Panc1 (cell line): Measurements from ENCODE around the gene TTLL11. TPM values are rescaled to one million over a fixed set of nuclear protein-coding genes. Genes with fewer than 3 reads are reported as not detected.
A peak's percentile ranks its signal among the peaks of the same experiment; 100 is the strongest.

Experiments
- ATAC-seq: fragments of 200-7000 bp; cut with Tn5 transposase; 2 replicates; pipeline ENCODE4 v1.9.1; 2020; ENCODE audit warnings: mild to moderate bottlenecking, moderate library complexity
- BruUV-seq: library from RNA; stranded (reverse); fragments of 400-500 nt; replicated peaks from 2 replicates; lab custom pipeline; 2021; lab: Mats Ljungman, UMichigan
- CTCF ChIA-PET: fragments of 300-600 bp; sonication (Branson Sonifier 250); formaldehyde crosslinking; loops from one replicate; lab custom pipeline; 2022; ENCODE audit warnings: antibody characterized with exemption; lab: Charles Lee
- POLR2A ChIA-PET: fragments of 300-600 bp; sonication (Branson Sonifier 250); formaldehyde crosslinking; loops from one replicate; lab custom pipeline; 2022; ENCODE audit warnings: antibody characterized with exemption; lab: Charles Lee
- DNase-seq: peaks from one replicate; pipeline ENCODE4 v3.0.0-alpha.2; 2010; ENCODE audit warnings: low read depth, low spot score
- H3K27ac ChIP-seq: 2 replicates; pipeline ENCODE4 v1.5.1; 2011; ENCODE audit warnings: mild to moderate bottlenecking, low read length, inconsistent platforms
- H3K27me3 ChIP-seq: fragments of 200-500 bp; sonication (Bioruptor generic); 2 replicates; pipeline ENCODE4 v1.6.0; 2014; ENCODE audit warnings: low read length, inconsistent platforms; ENCODE audit not compliant: control insufficient read depth, insufficient read depth
- H3K36me3 ChIP-seq: fragments of 200-500 bp; sonication (Bioruptor generic); 2 replicates; pipeline ENCODE4 v1.5.1; 2014; ENCODE audit warnings: inconsistent platforms, mild to moderate bottlenecking, low read length, moderate library complexity; ENCODE audit not compliant: control insufficient read depth, insufficient read depth
- H3K4me1 ChIP-seq: 2 replicates; pipeline ENCODE4 v1.5.1; 2011; ENCODE audit warnings: inconsistent platforms, mild to moderate bottlenecking, low read length, moderate library complexity; ENCODE audit not compliant: control insufficient read depth, insufficient read depth
- H3K4me3 ChIP-seq, 2 experiments: 2 replicates each; pipeline ENCODE4 v1.5.1; 2011 to 2012; ENCODE audit warnings: low read depth in 2 of 2, low read length in 2 of 2, mild to moderate bottlenecking in 2 of 2, inconsistent platforms in 1 of 2, moderate library complexity in 1 of 2
- H3K9me3 ChIP-seq: fragments of 200-500 bp; sonication (Bioruptor generic); 2 replicates; pipeline ENCODE4 v1.5.1; 2014; ENCODE audit warnings: low read depth, mild to moderate bottlenecking, inconsistent platforms, low read length, moderate library complexity; ENCODE audit not compliant: control insufficient read depth, insufficient read depth
- POLR2AphosphoS5 ChIP-seq: IDR thresholded peaks from 2 replicates; pipeline ENCODE4 v1.6.1; 2012; ENCODE audit warnings: mild to moderate bottlenecking, low read depth, low read length, moderate library complexity
- SIN3A ChIP-seq: IDR thresholded peaks from 2 replicates; pipeline ENCODE4 v1.6.1; 2012; ENCODE audit warnings: low read depth, mild to moderate bottlenecking, low read length, moderate library complexity, borderline replicate concordance; ENCODE audit not compliant: insufficient read depth
- TCF7L2 ChIP-seq: IDR thresholded peaks from 2 replicates; pipeline ENCODE4 v1.6.1; 2011; ENCODE audit warnings: mild to moderate bottlenecking, low read depth, low read length, inconsistent platforms
- in situ Hi-C: cut with HindIII; loops from 2 replicates; pipeline ENCODE4 v1.10.0; 2016; ENCODE audit warnings: low sequenced_read_pairs, low pct_unique_long_range_greater_than_20kb
- intact Hi-C: fragments of 100-400 bp; cut with micrococcal nuclease; formaldehyde crosslinking; loops from one replicate; pipeline ENCODE4 v1.10.0; 2022; ENCODE audit not compliant: unreplicated experiment
- total RNA-seq: library from RNA; stranded (reverse); gene quantifications from one replicate; pipeline ENCODE4 v1.2.1, GENCODE V29; 2021; ENCODE audit not compliant: unreplicated experiment
- TF ChIP-seq, protein P1 (sequence below): fragments of 450-650 bp; IDR thresholded peaks from 2 replicates; pipeline ENCODE4 v1.5.1; 2017; ENCODE audit warnings: mild to moderate bottlenecking
- TF ChIP-seq, protein P2 (sequence below), 2 experiments: IDR thresholded peaks; 2 replicates each; pipeline ENCODE4 v1.6.1; 2011 to 2012; ENCODE audit warnings: low read depth in 2 of 2, control low read depth in 1 of 2, low read length in 1 of 2, mild to moderate bottlenecking in 1 of 2, moderate library complexity in 1 of 2; ENCODE audit not compliant: insufficient read depth in 1 of 2

TTLL11 gene
- total RNA-seq, 1 experiment from 2014 or later, result 1.1 TPM

DNA sequence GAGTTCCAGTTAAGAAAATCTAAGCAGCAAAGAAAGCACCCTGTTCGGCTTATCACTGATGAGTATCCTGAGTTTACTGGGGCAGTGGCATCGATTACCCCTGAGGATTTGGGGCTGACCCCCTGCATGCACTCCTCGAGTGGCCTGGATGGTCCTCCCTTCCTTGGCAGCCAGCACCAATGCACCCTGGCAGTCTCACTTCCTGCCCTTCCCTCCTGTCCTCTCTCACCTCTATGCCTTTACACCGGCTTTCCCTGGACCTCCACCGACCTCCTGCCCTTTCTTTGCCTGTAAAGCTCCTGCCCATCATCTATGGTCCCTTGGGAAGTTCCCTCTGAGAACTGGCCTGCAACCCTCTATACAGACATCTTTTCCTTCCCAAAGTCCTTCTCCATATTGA lies 97.1 kb downstream of the TTLL11 start:
- H3K9me3 ChIP-seq, result no peaks in the 10 kb centered on the region
- ChIA-PET POLR2A (no interaction called here), CTCF (interaction anchor here (0.5 to 1.5 kb wide), 2 partner anchors 448 to 450 kb away, joined by 3 to 4 read pairs; no protein-coding TSS in a partner anchor)
- H3K27ac ChIP-seq, result no peak overlapping the region
- TF ChIP-seq, protein P1, sequence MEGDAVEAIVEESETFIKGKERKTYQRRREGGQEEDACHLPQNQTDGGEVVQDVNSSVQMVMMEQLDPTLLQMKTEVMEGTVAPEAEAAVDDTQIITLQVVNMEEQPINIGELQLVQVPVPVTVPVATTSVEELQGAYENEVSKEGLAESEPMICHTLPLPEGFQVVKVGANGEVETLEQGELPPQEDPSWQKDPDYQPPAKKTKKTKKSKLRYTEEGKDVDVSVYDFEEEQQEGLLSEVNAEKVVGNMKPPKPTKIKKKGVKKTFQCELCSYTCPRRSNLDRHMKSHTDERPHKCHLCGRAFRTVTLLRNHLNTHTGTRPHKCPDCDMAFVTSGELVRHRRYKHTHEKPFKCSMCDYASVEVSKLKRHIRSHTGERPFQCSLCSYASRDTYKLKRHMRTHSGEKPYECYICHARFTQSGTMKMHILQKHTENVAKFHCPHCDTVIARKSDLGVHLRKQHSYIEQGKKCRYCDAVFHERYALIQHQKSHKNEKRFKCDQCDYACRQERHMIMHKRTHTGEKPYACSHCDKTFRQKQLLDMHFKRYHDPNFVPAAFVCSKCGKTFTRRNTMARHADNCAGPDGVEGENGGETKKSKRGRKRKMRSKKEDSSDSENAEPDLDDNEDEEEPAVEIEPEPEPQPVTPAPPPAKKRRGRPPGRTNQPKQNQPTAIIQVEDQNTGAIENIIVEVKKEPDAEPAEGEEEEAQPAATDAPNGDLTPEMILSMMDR, result no peak
- TF ChIP-seq TCF7L2 (no peak), POLR2AphosphoS5 (no peak)
- ATAC-seq (no peak), DNase-seq (no peak)
- BruUV-seq, result no TSS peak
- H3K4me1 ChIP-seq, result no peaks in the 10 kb centered on the region
- no peak overlapping the region for H3K4me3 ChIP-seq
- no peaks in the 10 kb centered on the region for H3K36me3 ChIP-seq
- in situ Hi-C loops (no loop called here), intact Hi-C loops (loop anchor here (10.0 kb wide), 1 partner anchor 361 kb away; no protein-coding TSS in a partner anchor)
- H3K27me3 ChIP-seq, result no peaks in the 10 kb centered on the region

DNA sequence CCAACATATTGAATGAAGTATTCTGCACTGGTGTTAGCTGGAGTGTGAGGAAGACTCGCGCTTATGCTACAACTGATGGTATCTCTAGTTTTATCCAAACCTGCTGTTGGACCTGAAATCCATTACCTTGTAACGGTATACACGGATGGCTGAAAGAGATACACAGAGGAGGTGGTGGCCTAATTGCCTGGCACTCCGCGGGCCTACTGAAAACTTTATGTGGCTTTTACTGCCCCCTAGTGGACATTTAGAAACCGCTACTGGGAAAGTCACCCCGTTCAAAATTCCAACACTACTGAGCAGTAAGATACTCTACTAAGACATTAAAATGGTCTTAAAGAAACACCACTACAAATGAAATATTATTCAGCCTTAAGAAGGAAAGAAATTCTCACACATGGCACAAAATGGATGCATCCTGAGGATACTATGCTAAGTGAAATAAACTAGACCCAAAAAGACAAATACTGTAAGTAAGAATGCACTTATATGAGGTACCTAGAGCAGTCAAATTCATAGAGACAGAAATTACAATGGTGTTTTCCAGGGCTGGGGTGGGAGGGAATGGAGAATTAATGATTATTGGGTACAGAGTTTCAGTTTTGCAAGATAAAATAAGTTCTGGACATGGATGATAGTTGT lies 100.4 kb downstream of the TTLL11 start:
- H3K27ac ChIP-seq, result no peak overlapping the region
- intact Hi-C loops (loop anchor here (1.0 to 10.0 kb wide), 5 partner anchors 250 to 446 kb away; no protein-coding TSS in a partner anchor), in situ Hi-C loops (no loop called here)
- ChIA-PET CTCF (no interaction called here), POLR2A (no interaction called here)
- ATAC-seq, result peak; percentile 94
- H3K9me3 ChIP-seq, result no peaks in the 10 kb centered on the region
- no TSS peak for BruUV-seq
- no peaks in the 10 kb centered on the region for H3K36me3 ChIP-seq
- no peaks in the 10 kb centered on the region for H3K4me1 ChIP-seq
- TF ChIP-seq, protein P1, result peak; percentile 75
- no peak for TF ChIP-seq SIN3A
- no peaks in the 10 kb centered on the region for H3K27me3 ChIP-seq
- peak; percentile 22 for DNase-seq
- no peak overlapping the region for H3K4me3 ChIP-seq

GRCh38 chr9:121991307-121991661 lies 101.8 kb downstream of the TTLL11 start:
- H3K4me3 ChIP-seq, result no peak overlapping the region
- no peak for ATAC-seq
- H3K9me3 ChIP-seq, result no peaks in the 10 kb centered on the region
- intact Hi-C loops, result loop anchor here (5.0 to 10.0 kb wide), 3 partner anchors 249 to 356 kb away; no protein-coding TSS in a partner anchor
- no peak for DNase-seq
- in situ Hi-C loops, result no loop called here
- H3K36me3 ChIP-seq, result no peaks in the 10 kb centered on the region
- CTCF ChIA-PET, result no interaction called here
- H3K27ac ChIP-seq, result no peak overlapping the region
- H3K4me1 ChIP-seq, result no peaks in the 10 kb centered on the region
- no TSS peak for BruUV-seq
- no peaks in the 10 kb centered on the region for H3K27me3 ChIP-seq
- POLR2A ChIA-PET, result no interaction called here
- no peak for TF ChIP-seq SIN3A
- TF ChIP-seq, protein P2, sequence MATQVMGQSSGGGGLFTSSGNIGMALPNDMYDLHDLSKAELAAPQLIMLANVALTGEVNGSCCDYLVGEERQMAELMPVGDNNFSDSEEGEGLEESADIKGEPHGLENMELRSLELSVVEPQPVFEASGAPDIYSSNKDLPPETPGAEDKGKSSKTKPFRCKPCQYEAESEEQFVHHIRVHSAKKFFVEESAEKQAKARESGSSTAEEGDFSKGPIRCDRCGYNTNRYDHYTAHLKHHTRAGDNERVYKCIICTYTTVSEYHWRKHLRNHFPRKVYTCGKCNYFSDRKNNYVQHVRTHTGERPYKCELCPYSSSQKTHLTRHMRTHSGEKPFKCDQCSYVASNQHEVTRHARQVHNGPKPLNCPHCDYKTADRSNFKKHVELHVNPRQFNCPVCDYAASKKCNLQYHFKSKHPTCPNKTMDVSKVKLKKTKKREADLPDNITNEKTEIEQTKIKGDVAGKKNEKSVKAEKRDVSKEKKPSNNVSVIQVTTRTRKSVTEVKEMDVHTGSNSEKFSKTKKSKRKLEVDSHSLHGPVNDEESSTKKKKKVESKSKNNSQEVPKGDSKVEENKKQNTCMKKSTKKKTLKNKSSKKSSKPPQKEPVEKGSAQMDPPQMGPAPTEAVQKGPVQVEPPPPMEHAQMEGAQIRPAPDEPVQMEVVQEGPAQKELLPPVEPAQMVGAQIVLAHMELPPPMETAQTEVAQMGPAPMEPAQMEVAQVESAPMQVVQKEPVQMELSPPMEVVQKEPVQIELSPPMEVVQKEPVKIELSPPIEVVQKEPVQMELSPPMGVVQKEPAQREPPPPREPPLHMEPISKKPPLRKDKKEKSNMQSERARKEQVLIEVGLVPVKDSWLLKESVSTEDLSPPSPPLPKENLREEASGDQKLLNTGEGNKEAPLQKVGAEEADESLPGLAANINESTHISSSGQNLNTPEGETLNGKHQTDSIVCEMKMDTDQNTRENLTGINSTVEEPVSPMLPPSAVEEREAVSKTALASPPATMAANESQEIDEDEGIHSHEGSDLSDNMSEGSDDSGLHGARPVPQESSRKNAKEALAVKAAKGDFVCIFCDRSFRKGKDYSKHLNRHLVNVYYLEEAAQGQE (IDR thresholded peaks at IDR 0.05; ENCODE audit: insufficient read depth in 1 of 2, low read depth in 2 of 2, low read length in 1 of 2), result no peak
- no peak for TF ChIP-seq POLR2AphosphoS5
- TF ChIP-seq, protein P1, result no peak
- no peak for TF ChIP-seq TCF7L2
